Hepatocyte (in vitro differentiated cells): ENCODE measurements around the gene FNDC3B. TPM values are rescaled to one million over a fixed set of nuclear protein-coding genes. Genes with fewer than 3 reads are reported as not detected.

ENCODE experiments used
- DNase-seq: peaks from one replicate; pipeline ENCODE4 v3.0.0-alpha.2; 2016; ENCODE audit warnings: low spot score
- H2AFZ ChIP-seq: fragments of 200-600 bp; sonication (generic); 2 replicates; pipeline ENCODE4 v1.6.0; 2016; ENCODE audit warnings: antibody characterized with exemption, mild to moderate bottlenecking
- H3K27ac ChIP-seq: fragments of 200-600 bp; sonication (generic); 2 replicates; pipeline ENCODE4 v1.5.1; 2016; ENCODE audit warnings: mild to moderate bottlenecking
- H3K27me3 ChIP-seq: fragments of 200-600 bp; sonication (generic); 2 replicates; pipeline ENCODE4 v1.6.1; 2016
- H3K36me3 ChIP-seq: fragments of 200-600 bp; sonication (generic); replicated peaks from 2 replicates; pipeline ENCODE4 v1.5.1; 2016; ENCODE audit warnings: low read depth; ENCODE audit not compliant: insufficient read depth
- H3K4me1 ChIP-seq: fragments of 200-600 bp; sonication (generic); 2 replicates; pipeline ENCODE4 v1.5.1; 2016; ENCODE audit warnings: mild to moderate bottlenecking, moderate library complexity; ENCODE audit not compliant: insufficient read depth
- H3K4me2 ChIP-seq: fragments of 200-600 bp; sonication (generic); 2 replicates; pipeline ENCODE4 v1.6.0; 2016
- H3K4me3 ChIP-seq: fragments of 200-600 bp; sonication (generic); 2 replicates; pipeline ENCODE4 v1.5.1; 2016; ENCODE audit warnings: mild to moderate bottlenecking
- H3K79me2 ChIP-seq: fragments of 200-600 bp; sonication (generic); 2 replicates; pipeline ENCODE4 v1.6.0; 2017; ENCODE audit warnings: mild to moderate bottlenecking
- H3K9me2 ChIP-seq: fragments of 200-600 bp; sonication (generic); replicated peaks from 2 replicates; pipeline ENCODE4 v1.6.0; 2017; ENCODE audit warnings: mild to moderate bottlenecking; ENCODE audit not compliant: insufficient read depth
- H3K9me3 ChIP-seq: fragments of 200-600 bp; sonication (generic); 2 replicates; pipeline ENCODE4 v1.5.1; 2016; ENCODE audit warnings: low read depth, mild to moderate bottlenecking
- H4K20me1 ChIP-seq: fragments of 200-600 bp; sonication (generic); 2 replicates; pipeline ENCODE4 v1.6.0; 2016; ENCODE audit warnings: mild to moderate bottlenecking; ENCODE audit not compliant: insufficient read depth, poor library complexity, severe bottlenecking
- CTCF ChIP-seq: fragments of 200-600 bp; sonication (generic); IDR thresholded peaks from 2 replicates; pipeline ENCODE4 v1.5.1; 2016; ENCODE audit warnings: antibody characterized with exemption, mild to moderate bottlenecking; ENCODE audit not compliant: poor library complexity
- EZH2 ChIP-seq: fragments of 200-600 bp; sonication (generic); IDR thresholded peaks from 2 replicates; pipeline ENCODE4 v1.6.1; 2016; ENCODE audit warnings: antibody characterized with exemption, mild to moderate bottlenecking, borderline replicate concordance
- EZH2phosphoT487 ChIP-seq: fragments of 200-600 bp; sonication (generic); IDR thresholded peaks from one replicate; pipeline ENCODE4 v1.6.1; 2018; ENCODE audit warnings: antibody characterized with exemption, mild to moderate bottlenecking, low read depth, moderate library complexity; ENCODE audit not compliant: unreplicated experiment, severe bottlenecking
- WGBS: methylation state at CpG from one replicate; pipeline ENCODE4 v1.1.6; 2016; ENCODE audit warnings: low lambda C conversion rate; ENCODE audit errors: missing lambda C conversion rate; 5-methylcytosine and 5-hydroxymethylcytosine counted together
- polyA plus RNA-seq: library from polyadenylated mRNA; unstranded; fragments of >200 nt; fragmentation: Nextera tagmentation; extraction: Ambion mirVana; gene quantifications from 2 replicates; pipeline ENCODE4 v1.2.1, GENCODE V29; 2016
- total RNA-seq: library from RNA; depleted of rRNA; stranded (reverse); fragments of >200 nt; gene quantifications from 2 replicates; pipeline ENCODE4 v1.2.3, GENCODE V29; 2014

Gene FNDC3B
- total and polyA plus RNA-seq, 2 experiments from 2014 or later, result 61.2 to 113 TPM

- H3K27me3 ChIP-seq, result no peaks in the 10 kb centered on the region
- TF ChIP-seq EZH2phosphoT487, result no peak
- TF ChIP-seq EZH2, result no peak
- no peak for TF ChIP-seq CTCF
- H3K36me3 ChIP-seq, result no peaks in the 10 kb centered on the region
- no peaks in the 10 kb centered on the region for H4K20me1 ChIP-seq
- WGBS, result 73% methylated on average over 3 of the region's 3 CpGs
- no peak overlapping the region for H2AFZ ChIP-seq
- H3K4me3 ChIP-seq, result no peak overlapping the region
- peak overlapping the region; percentile 32 for H3K4me2 ChIP-seq
- H3K4me1 ChIP-seq, result peaks cover 74% of the 10 kb centered on the region
- H3K79me2 ChIP-seq, result peaks cover 80% of the 10 kb centered on the region
- H3K9me3 ChIP-seq, result no peaks in the 10 kb centered on the region
- peak overlapping the region; percentile 89 for H3K27ac ChIP-seq
- H3K9me2 ChIP-seq, result no peaks in the 10 kb centered on the region
- no peak for DNase-seq
Measured at GRCh38 chr3:172139528-172140276, 100.3 kb downstream of the FNDC3B start.

- TF ChIP-seq EZH2phosphoT487 (no peak), CTCF (no peak), EZH2 (no peak)
- 21% methylated on average over 7 of the region's 7 CpGs for WGBS
- peaks cover 64% of the 10 kb centered on the region for H3K4me1 ChIP-seq
- H3K79me2 ChIP-seq, result peaks cover 80% of the 10 kb centered on the region
- peak; percentile 90 for DNase-seq
- H3K36me3 ChIP-seq, result no peaks in the 10 kb centered on the region
- no peak overlapping the region for H3K4me3 ChIP-seq
- H3K4me2 ChIP-seq, result peak overlapping the region; percentile 32
- H3K27me3 ChIP-seq, result no peaks in the 10 kb centered on the region
- no peaks in the 10 kb centered on the region for H3K9me2 ChIP-seq
- H3K9me3 ChIP-seq, result no peaks in the 10 kb centered on the region
- peak overlapping the region; percentile 89 for H3K27ac ChIP-seq
- H4K20me1 ChIP-seq, result no peaks in the 10 kb centered on the region
- H2AFZ ChIP-seq, result no peak overlapping the region
Measured at GRCh38 chr3:172140499-172141391, 101.4 kb downstream of the FNDC3B start.

- Histone ChIP-seq H3K27ac (peak overlapping the region; percentile 86), H3K9me3 (no peaks in the 10 kb centered on the region), H3K4me2 (peak overlapping the region; percentile 30), H2AFZ (no peak overlapping the region), H3K27me3 (no peaks in the 10 kb centered on the region), H3K4me1 (peaks cover 57% of the 10 kb centered on the region), H3K4me3 (no peak overlapping the region), H4K20me1 (no peaks in the 10 kb centered on the region), H3K36me3 (no peaks in the 10 kb centered on the region), H3K9me2 (no peaks in the 10 kb centered on the region), H3K79me2 (peaks cover 80% of the 10 kb centered on the region)
- peak; percentile 50 for DNase-seq
- TF ChIP-seq CTCF, result no peak
- no peak for TF ChIP-seq EZH2phosphoT487
- TF ChIP-seq EZH2, result no peak
- 50% methylated on average over 8 of the region's 8 CpGs for WGBS
Measured at GRCh38 chr3:172142051-172142863, 102.9 kb downstream of the FNDC3B start.
